ENCODE measurements around the gene FGF3.

The FGF3 gene

DNA sequence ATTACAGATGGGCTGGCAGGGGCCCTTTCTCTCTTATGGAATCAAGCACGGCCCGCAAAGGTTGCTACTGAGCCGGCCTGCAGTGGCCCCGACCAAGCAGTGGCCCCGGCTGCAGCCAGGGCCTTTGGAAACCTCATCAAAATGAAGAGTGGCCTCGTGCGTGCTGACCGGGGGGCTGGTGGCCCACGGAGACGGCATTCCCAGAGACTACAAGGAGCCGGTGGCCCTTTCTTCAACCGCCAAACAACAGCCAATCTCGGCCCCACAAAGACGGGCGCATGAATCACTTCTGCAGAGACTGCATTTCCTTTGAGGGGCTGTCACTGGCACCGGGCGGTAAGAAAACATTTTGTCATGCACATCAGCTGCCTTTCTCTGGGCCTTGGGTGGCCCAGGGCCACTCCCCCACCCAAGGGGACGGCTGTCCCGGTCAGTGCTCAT is 43.1 kb upstream of the FGF3 start:
- no peaks in the 10 kb centered on the region for H3K4me1 ChIP-seq (ENCODE audit: insufficient read depth, low read length)
- no peak overlapping the region for H3K4me2 ChIP-seq (ENCODE audit: insufficient read depth, low read length)
- H2AFZ ChIP-seq (ENCODE audit: low read depth, low read length) = no peak overlapping the region
- no peak overlapping the region for H3K9ac ChIP-seq (ENCODE audit: low read depth, low read length)
- no peak overlapping the region for H3K27ac ChIP-seq (ENCODE audit: low read length)
- no peaks in the 10 kb centered on the region for H3K9me3 ChIP-seq (ENCODE audit: insufficient read depth, low read length, severe bottlenecking)
- TF ChIP-seq EZH2 (IDR thresholded peaks at IDR 0.05; ENCODE audit: borderline replicate concordance, low read depth, low read length, severe bottlenecking) = no peak
- TF ChIP-seq, protein P1, sequence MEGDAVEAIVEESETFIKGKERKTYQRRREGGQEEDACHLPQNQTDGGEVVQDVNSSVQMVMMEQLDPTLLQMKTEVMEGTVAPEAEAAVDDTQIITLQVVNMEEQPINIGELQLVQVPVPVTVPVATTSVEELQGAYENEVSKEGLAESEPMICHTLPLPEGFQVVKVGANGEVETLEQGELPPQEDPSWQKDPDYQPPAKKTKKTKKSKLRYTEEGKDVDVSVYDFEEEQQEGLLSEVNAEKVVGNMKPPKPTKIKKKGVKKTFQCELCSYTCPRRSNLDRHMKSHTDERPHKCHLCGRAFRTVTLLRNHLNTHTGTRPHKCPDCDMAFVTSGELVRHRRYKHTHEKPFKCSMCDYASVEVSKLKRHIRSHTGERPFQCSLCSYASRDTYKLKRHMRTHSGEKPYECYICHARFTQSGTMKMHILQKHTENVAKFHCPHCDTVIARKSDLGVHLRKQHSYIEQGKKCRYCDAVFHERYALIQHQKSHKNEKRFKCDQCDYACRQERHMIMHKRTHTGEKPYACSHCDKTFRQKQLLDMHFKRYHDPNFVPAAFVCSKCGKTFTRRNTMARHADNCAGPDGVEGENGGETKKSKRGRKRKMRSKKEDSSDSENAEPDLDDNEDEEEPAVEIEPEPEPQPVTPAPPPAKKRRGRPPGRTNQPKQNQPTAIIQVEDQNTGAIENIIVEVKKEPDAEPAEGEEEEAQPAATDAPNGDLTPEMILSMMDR (IDR thresholded peaks at IDR 0.05; ENCODE audit: borderline replicate concordance, extremely low read depth, low read length, poor library complexity, severe bottlenecking) = no peak
- H4K20me1 ChIP-seq (ENCODE audit: insufficient read depth, low read length) = no peaks in the 10 kb centered on the region
- no peaks in the 10 kb centered on the region for H3K79me2 ChIP-seq (ENCODE audit: insufficient read depth, low read length)
- no peak overlapping the region for H3K4me3 ChIP-seq (ENCODE audit: low read depth in 1 of 2, low read length in 2 of 2)
- H3K36me3 ChIP-seq (ENCODE audit: insufficient read depth, low read length) = no peaks in the 10 kb centered on the region
- ATAC-seq (ENCODE audit: insufficient read depth, low read depth) (no peak), DNase-seq (no peak)
- H3K27me3 ChIP-seq (ENCODE audit: insufficient read depth, low read length, poor library complexity) = peaks cover 4% of the 10 kb centered on the region

DNA sequence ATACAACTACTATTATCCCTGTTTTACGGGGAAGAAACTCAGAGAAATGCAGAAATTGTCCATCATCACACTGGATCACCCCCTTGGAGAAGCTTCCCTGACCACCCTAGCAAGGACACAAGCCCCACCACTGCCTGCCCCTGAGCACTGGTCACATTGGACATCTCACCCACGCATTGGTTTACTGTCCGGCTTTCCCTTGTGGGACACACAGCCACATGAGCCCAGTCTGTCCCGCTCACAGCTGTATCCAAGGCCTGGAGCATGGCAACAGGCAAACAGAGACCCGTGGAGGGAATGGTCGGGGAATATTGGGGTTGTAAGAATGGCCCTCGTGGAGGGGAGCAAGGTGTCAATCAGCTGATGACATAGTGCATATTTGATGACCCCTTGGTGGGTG is 42.7 kb upstream of the FGF3 start:
- no peak overlapping the region for H3K9ac ChIP-seq (ENCODE audit: low read depth, low read length)
- no peak for DNase-seq
- no peaks in the 10 kb centered on the region for H3K36me3 ChIP-seq (ENCODE audit: insufficient read depth, low read length)
- H3K79me2 ChIP-seq (ENCODE audit: insufficient read depth, low read length) = no peaks in the 10 kb centered on the region
- H2AFZ ChIP-seq (ENCODE audit: low read depth, low read length) = no peak overlapping the region
- no peaks in the 10 kb centered on the region for H3K4me1 ChIP-seq (ENCODE audit: insufficient read depth, low read length)
- H4K20me1 ChIP-seq (ENCODE audit: insufficient read depth, low read length) = no peaks in the 10 kb centered on the region
- no peak overlapping the region for H3K4me2 ChIP-seq (ENCODE audit: insufficient read depth, low read length)
- H3K27ac ChIP-seq (ENCODE audit: low read length) = no peak overlapping the region
- H3K4me3 ChIP-seq (ENCODE audit: low read depth in 1 of 2, low read length in 2 of 2) = no peak overlapping the region
- TF ChIP-seq EZH2 (IDR thresholded peaks at IDR 0.05; ENCODE audit: borderline replicate concordance, low read depth, low read length, severe bottlenecking) = no peak
- TF ChIP-seq, protein P1 (IDR thresholded peaks at IDR 0.05; ENCODE audit: borderline replicate concordance, extremely low read depth, low read length, poor library complexity, severe bottlenecking) = no peak
- peaks cover 6% of the 10 kb centered on the region for H3K27me3 ChIP-seq (ENCODE audit: insufficient read depth, low read length, poor library complexity)
- H3K9me3 ChIP-seq (ENCODE audit: insufficient read depth, low read length, severe bottlenecking) = no peaks in the 10 kb centered on the region
- ATAC-seq (ENCODE audit: insufficient read depth, low read depth) = no peak

DNA sequence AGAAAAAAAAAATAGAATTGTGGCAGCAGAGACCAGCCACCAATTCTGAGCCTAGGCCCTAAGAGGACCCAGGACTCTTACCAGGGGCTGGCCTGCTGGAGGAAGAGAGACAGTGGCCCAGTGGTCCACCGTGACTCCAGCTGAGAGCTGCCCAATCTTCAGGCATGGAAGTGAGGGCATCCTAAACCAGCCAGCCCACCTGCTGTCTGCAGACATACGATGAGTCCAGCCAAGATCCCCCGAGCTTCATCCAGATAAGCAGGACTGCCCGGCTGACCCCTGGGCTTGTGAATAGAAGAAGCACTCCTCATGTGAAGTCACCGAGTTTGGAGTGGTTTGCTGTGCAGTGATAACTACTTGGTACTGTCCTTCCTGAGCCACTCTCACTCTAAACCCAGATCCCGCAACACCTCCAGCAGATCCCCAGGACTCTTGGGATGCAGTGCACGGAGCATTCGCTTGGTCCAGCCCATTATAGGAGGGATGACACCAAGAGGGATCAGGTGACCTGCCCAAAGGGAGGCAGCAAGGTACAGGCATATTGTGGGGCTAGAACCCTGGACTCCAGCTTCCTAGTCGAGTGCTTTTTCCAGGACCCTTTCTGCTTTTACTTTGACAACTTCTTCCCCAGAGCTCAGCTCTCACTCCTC is 41.7 kb upstream of the FGF3 start:
- TF ChIP-seq EZH2 (IDR thresholded peaks at IDR 0.05; ENCODE audit: borderline replicate concordance, low read depth, low read length, severe bottlenecking) = no peak
- TF ChIP-seq, protein P1 (IDR thresholded peaks at IDR 0.05; ENCODE audit: borderline replicate concordance, extremely low read depth, low read length, poor library complexity, severe bottlenecking) = no peak

More for the DNA sequence above, 41.7 kb upstream of the FGF3 start:
- no peak overlapping the region for H3K27ac ChIP-seq (ENCODE audit: low read length)
- H3K79me2 ChIP-seq (ENCODE audit: insufficient read depth, low read length) = no peaks in the 10 kb centered on the region
- DNase-seq (no peak), ATAC-seq (ENCODE audit: insufficient read depth, low read depth) (no peak)
- H3K36me3 ChIP-seq (ENCODE audit: insufficient read depth, low read length) = no peaks in the 10 kb centered on the region
- no peak overlapping the region for H2AFZ ChIP-seq (ENCODE audit: low read depth, low read length)
- no peak overlapping the region for H3K4me3 ChIP-seq (ENCODE audit: low read depth in 1 of 2, low read length in 2 of 2)
- no peaks in the 10 kb centered on the region for H4K20me1 ChIP-seq (ENCODE audit: insufficient read depth, low read length)
- no peak overlapping the region for H3K9ac ChIP-seq (ENCODE audit: low read depth, low read length)
- no peaks in the 10 kb centered on the region for H3K9me3 ChIP-seq (ENCODE audit: insufficient read depth, low read length, severe bottlenecking)
- peaks cover 6% of the 10 kb centered on the region for H3K27me3 ChIP-seq (ENCODE audit: insufficient read depth, low read length, poor library complexity)
- H3K4me1 ChIP-seq (ENCODE audit: insufficient read depth, low read length) = no peaks in the 10 kb centered on the region
- no peak overlapping the region for H3K4me2 ChIP-seq (ENCODE audit: insufficient read depth, low read length)
